CD4-positive, alpha-beta T cell (primary cell): ENCODE data around the gene TSHZ2. TPM values are rescaled to one million over a fixed set of nuclear protein-coding genes. Genes with fewer than 3 reads are reported as not detected.

ENCODE experiments used
- ATAC-seq: fragments of 200-7000 bp; cut with Tn5 transposase; one replicate; pipeline ENCODE4 v1.10.0; 2022; ENCODE audit warnings: mild to moderate bottlenecking; ENCODE audit not compliant: poor library complexity
- CTCF ChIA-PET: fragments of 350-600 bp; sonication (Branson Sonifier 250); formaldehyde crosslinking; loops from one replicate; lab custom pipeline; 2021; ENCODE audit warnings: antibody characterized with exemption, inconsistent platforms; lab: Charles Lee
- POLR2A ChIA-PET: fragments of 350-600 bp; sonication (Branson Sonifier 250); formaldehyde crosslinking; loops from one replicate; lab custom pipeline; 2021; ENCODE audit warnings: antibody characterized with exemption, inconsistent platforms; lab: Charles Lee
- DNase-seq, 14 experiments: peaks; one replicate each; pipeline ENCODE4 v3.0.0-alpha.2; 2013 to 2020; ENCODE audit warnings: mixed read lengths in 2 of 14
- H3K27ac ChIP-seq, 2 donors: one replicate each; pipeline versions ENCODE4 v1.5.1 to v1.7.0; 2013; ENCODE audit warnings: low read length in 2 of 2, low read depth in 1 of 2, mild to moderate bottlenecking in 1 of 2
- H3K27me3 ChIP-seq, 2 experiments: 1 replicate in 1 of 2; 2 replicates in 1 of 2; pipeline versions ENCODE4 v1.6.1 to v1.7.0; 2013; ENCODE audit warnings: low read length in 2 of 2, control low read depth in 1 of 2, mild to moderate bottlenecking in 1 of 2, moderate library complexity in 1 of 2; ENCODE audit not compliant: insufficient read depth in 2 of 2, control insufficient read depth in 1 of 2
- H3K36me3 ChIP-seq: one replicate; pipeline ENCODE4 v1.6.1; 2013; ENCODE audit warnings: low read length, control low read depth; ENCODE audit not compliant: insufficient read depth
- H3K4me1 ChIP-seq: one replicate; pipeline ENCODE4 v1.6.1; 2013; ENCODE audit warnings: low read length, control low read depth; ENCODE audit not compliant: insufficient read depth
- H3K4me3 ChIP-seq: one replicate; pipeline ENCODE4 v1.5.1; 2013; ENCODE audit warnings: mild to moderate bottlenecking, low read length, moderate library complexity
- H3K9me3 ChIP-seq, 2 experiments: 1 replicate in 1 of 2; 2 replicates in 1 of 2; pipeline versions ENCODE4 v1.6.1 to v1.7.0; 2013; ENCODE audit warnings: low read length in 2 of 2, mild to moderate bottlenecking in 2 of 2, control low read depth in 1 of 2, moderate library complexity in 1 of 2; ENCODE audit not compliant: control insufficient read depth in 1 of 2, insufficient read depth in 1 of 2
- H3K27ac Mint-ChIP-seq: one replicate; pipeline ENCODE4 v1.8.0; 2020; ENCODE audit warnings: mixed read lengths
- H3K27me3 Mint-ChIP-seq: one replicate; pipeline ENCODE4 v1.8.0; 2021; ENCODE audit warnings: mixed read lengths
- H3K36me3 Mint-ChIP-seq: one replicate; pipeline ENCODE4 v1.8.0; 2021; ENCODE audit warnings: low read depth, mixed read lengths
- H3K4me1 Mint-ChIP-seq: one replicate; pipeline ENCODE4 v1.8.0; 2021; ENCODE audit warnings: low read depth, mixed read lengths
- H3K4me3 Mint-ChIP-seq: one replicate; pipeline ENCODE4 v1.8.0; 2020; ENCODE audit warnings: mild to moderate bottlenecking, mixed read lengths
- H3K9me3 Mint-ChIP-seq: one replicate; pipeline ENCODE4 v1.8.0; 2020; ENCODE audit warnings: mixed read lengths
- intact Hi-C, 2 experiments: fragments of 100-400 bp; cut with DNase I in 1 of 2; cut with micrococcal nuclease in 1 of 2; formaldehyde crosslinking; loops; one replicate each; pipeline versions ENCODE4 v1.15.1 to v1.9.0; 2023 to 2025; cut with DNase I, micrococcal nuclease
- total RNA-seq, 174 experiments: library from RNA in 2 of 174; stranded (reverse) in 2 of 174; gene quantifications; one replicate each; pipeline ENCODE4 v1.2.3 and lab custom pipeline; 2021 to 2026
- TF ChIP-seq, protein P1 (sequence below): fragments of 200-600 bp; IDR thresholded peaks from one replicate; pipeline ENCODE4 v1.8.0; 2022; ENCODE audit warnings: antibody characterized with exemption, mild to moderate bottlenecking

Gene TSHZ2
- total RNA-seq, 2 experiments from 2014 or later = 26.1 to 27.4 TPM

GRCh38 chr20:53162251-53162835, 190.2 kb downstream of the TSHZ2 start:
- Histone ChIP-seq H3K9me3 (no peaks in the 10 kb centered on the region), H3K4me3 (no peak overlapping the region), H3K36me3 (no peaks in the 10 kb centered on the region), H3K27me3 (no peaks in the 10 kb centered on the region), H3K4me1 (no peaks in the 10 kb centered on the region), H3K27ac (no peak overlapping the region)
- peaks cover 28% of the 10 kb centered on the region for H3K4me1 Mint-ChIP-seq
- CTCF ChIA-PET = no interaction called here
- H3K27me3 Mint-ChIP-seq = no peaks in the 10 kb centered on the region
- TF ChIP-seq, protein P1, sequence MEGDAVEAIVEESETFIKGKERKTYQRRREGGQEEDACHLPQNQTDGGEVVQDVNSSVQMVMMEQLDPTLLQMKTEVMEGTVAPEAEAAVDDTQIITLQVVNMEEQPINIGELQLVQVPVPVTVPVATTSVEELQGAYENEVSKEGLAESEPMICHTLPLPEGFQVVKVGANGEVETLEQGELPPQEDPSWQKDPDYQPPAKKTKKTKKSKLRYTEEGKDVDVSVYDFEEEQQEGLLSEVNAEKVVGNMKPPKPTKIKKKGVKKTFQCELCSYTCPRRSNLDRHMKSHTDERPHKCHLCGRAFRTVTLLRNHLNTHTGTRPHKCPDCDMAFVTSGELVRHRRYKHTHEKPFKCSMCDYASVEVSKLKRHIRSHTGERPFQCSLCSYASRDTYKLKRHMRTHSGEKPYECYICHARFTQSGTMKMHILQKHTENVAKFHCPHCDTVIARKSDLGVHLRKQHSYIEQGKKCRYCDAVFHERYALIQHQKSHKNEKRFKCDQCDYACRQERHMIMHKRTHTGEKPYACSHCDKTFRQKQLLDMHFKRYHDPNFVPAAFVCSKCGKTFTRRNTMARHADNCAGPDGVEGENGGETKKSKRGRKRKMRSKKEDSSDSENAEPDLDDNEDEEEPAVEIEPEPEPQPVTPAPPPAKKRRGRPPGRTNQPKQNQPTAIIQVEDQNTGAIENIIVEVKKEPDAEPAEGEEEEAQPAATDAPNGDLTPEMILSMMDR = no peak
- intact Hi-C loops = no loop called here
- H3K4me3 Mint-ChIP-seq = no peak overlapping the region
- ATAC-seq = no peak
- no peak overlapping the region for H3K27ac Mint-ChIP-seq
- H3K9me3 Mint-ChIP-seq = no peaks in the 10 kb centered on the region
- no peaks in the 10 kb centered on the region for H3K36me3 Mint-ChIP-seq
- POLR2A ChIA-PET = interaction anchor here (1.6 kb wide), 1 partner anchor 161 kb away, joined by 3 read pairs; no protein-coding TSS in a partner anchor
- no peak for DNase-seq

- Mint-ChIP-seq H3K27me3 (no peaks in the 10 kb centered on the region), H3K36me3 (no peaks in the 10 kb centered on the region), H3K27ac (no peak overlapping the region), H3K4me1 (peaks cover 17% of the 10 kb centered on the region), H3K4me3 (no peak overlapping the region), H3K9me3 (no peaks in the 10 kb centered on the region)
- TF ChIP-seq, protein P1 = no peak
- Histone ChIP-seq H3K9me3 (no peaks in the 10 kb centered on the region), H3K4me1 (no peaks in the 10 kb centered on the region), H3K27me3 (no peaks in the 10 kb centered on the region), H3K36me3 (no peaks in the 10 kb centered on the region), H3K4me3 (no peak overlapping the region), H3K27ac (no peak overlapping the region)
- ATAC-seq = no peak
- DNase-seq = no peak
- ChIA-PET CTCF (no interaction called here), POLR2A (no interaction called here)
- intact Hi-C loops = no loop called here
These were observed 191.3 kb downstream of the TSHZ2 start for GRCh38 chr20:53163486-53163885.

GRCh38 chr20:53164072-53164471, 191.9 kb downstream of the TSHZ2 start:
- intact Hi-C loops = no loop called here
- no peak for DNase-seq
- TF ChIP-seq, protein P1 = no peak
- Histone ChIP-seq H3K4me1 (no peaks in the 10 kb centered on the region), H3K27me3 (no peaks in the 10 kb centered on the region), H3K9me3 (no peaks in the 10 kb centered on the region), H3K27ac (no peak overlapping the region), H3K36me3 (no peaks in the 10 kb centered on the region), H3K4me3 (no peak overlapping the region)
- ChIA-PET POLR2A (no interaction called here), CTCF (no interaction called here)
- Mint-ChIP-seq H3K27ac (no peak overlapping the region), H3K9me3 (no peaks in the 10 kb centered on the region), H3K4me1 (peaks cover 17% of the 10 kb centered on the region), H3K27me3 (no peaks in the 10 kb centered on the region), H3K36me3 (no peaks in the 10 kb centered on the region), H3K4me3 (no peak overlapping the region)
- ATAC-seq = no peak
